Measurements from ENCODE around the gene TLCD2. TPM values are rescaled to one million over a fixed set of nuclear protein-coding genes. Genes with fewer than 3 reads are reported as not detected.

Gene TLCD2
- total RNA-seq, 1 experiment from 2014 or later, result 1.5 TPM

GRCh38 chr17:1729966-1730325 is 19.8 kb upstream of the TLCD2 start:
- H3K4me3 Mint-ChIP-seq, result peak overlapping the region in 1 of 2 experiments; percentile 46; a peak in 1 of 5 replicates
- Histone ChIP-seq H3K14ac (ENCODE audit: insufficient read depth, low read length) (no peak overlapping the region), H3K4me2 (ENCODE audit: insufficient read depth, insufficient read length, low read length) (no peak overlapping the region)

More at GRCh38 chr17:1729966-1730325, 19.8 kb upstream of the TLCD2 start:
- no peaks in the 10 kb centered on the region for H3K4me1 ChIP-seq (ENCODE audit: insufficient read depth, low read length)
- WGBS (ENCODE audit: extremely low coverage, insufficient read length, low lambda C conversion rate), result no CpG with 5 or more reads among the region's 15 CpGs
- no peak for DNase-seq
- H2BK12ac ChIP-seq (ENCODE audit: insufficient read length, low read depth, low read length), result no peak overlapping the region
- no peaks in the 10 kb centered on the region for H3K9me3 ChIP-seq (ENCODE audit: control insufficient read depth, low read depth, low read length)
- Mint-ChIP-seq H3K27me3 (ENCODE audit: low read depth) (no peaks in the 10 kb centered on the region), H3K9me3 (no peaks in the 10 kb centered on the region; a peak in 1 of 5 replicates), H3K36me3 (ENCODE audit: insufficient read depth in 1 of 3, low read depth in 3 of 3) (peaks cover 0 to 12% (median 0%) of the 10 kb centered on the region in 3 experiments; a peak in 4 of 7 replicates), H3K27ac (no peak overlapping the region; a peak in 1 of 7 replicates), H3K4me1 (0 out of 4 replicates have a peak, but pooled peaks cover 0 to 4% of the 10 kb centered on the region in 2 experiments)
- no peaks in the 10 kb centered on the region for H4K20me1 ChIP-seq (ENCODE audit: control insufficient read depth, insufficient read depth, insufficient read length)
- no peak overlapping the region for H4K8ac ChIP-seq (replicated peaks; ENCODE audit: insufficient read length, low read depth, low read length)
- H3K79me2 ChIP-seq (ENCODE audit: insufficient read depth, low read length), result no peaks in the 10 kb centered on the region
- H3K27me3 ChIP-seq (ENCODE audit: insufficient read depth, low read length), result no peaks in the 10 kb centered on the region
- H2AFZ ChIP-seq (ENCODE audit: low read length), result no peak overlapping the region
- H3K23ac ChIP-seq (ENCODE audit: insufficient read length, low read depth, low read length), result no peak overlapping the region
- H3K27ac ChIP-seq (ENCODE audit: insufficient read length, low read depth, low read length), result no peak overlapping the region
- H3K23me2 ChIP-seq (ENCODE audit: insufficient read length, low read depth, low read length, poor library complexity, severe bottlenecking), result peaks cover 3% of the 10 kb centered on the region
- H3T11ph ChIP-seq (ENCODE audit: low read length), result no peak overlapping the region
- H2BK15ac ChIP-seq (ENCODE audit: low read depth, low read length), result no peak overlapping the region
- no peak overlapping the region for H2BK20ac ChIP-seq (ENCODE audit: low read depth, low read length, poor library complexity, severe bottlenecking)
- H3K4ac ChIP-seq (ENCODE audit: low read depth, low read length), result no peak overlapping the region
- no peak overlapping the region for H2BK5ac ChIP-seq (ENCODE audit: insufficient read length, low read length)
- H4K5ac ChIP-seq (ENCODE audit: insufficient read length, low read depth, low read length), result no peak overlapping the region
- no peak overlapping the region for H2AK5ac ChIP-seq (ENCODE audit: insufficient read length, low read length)
- TF ChIP-seq, protein P1, sequence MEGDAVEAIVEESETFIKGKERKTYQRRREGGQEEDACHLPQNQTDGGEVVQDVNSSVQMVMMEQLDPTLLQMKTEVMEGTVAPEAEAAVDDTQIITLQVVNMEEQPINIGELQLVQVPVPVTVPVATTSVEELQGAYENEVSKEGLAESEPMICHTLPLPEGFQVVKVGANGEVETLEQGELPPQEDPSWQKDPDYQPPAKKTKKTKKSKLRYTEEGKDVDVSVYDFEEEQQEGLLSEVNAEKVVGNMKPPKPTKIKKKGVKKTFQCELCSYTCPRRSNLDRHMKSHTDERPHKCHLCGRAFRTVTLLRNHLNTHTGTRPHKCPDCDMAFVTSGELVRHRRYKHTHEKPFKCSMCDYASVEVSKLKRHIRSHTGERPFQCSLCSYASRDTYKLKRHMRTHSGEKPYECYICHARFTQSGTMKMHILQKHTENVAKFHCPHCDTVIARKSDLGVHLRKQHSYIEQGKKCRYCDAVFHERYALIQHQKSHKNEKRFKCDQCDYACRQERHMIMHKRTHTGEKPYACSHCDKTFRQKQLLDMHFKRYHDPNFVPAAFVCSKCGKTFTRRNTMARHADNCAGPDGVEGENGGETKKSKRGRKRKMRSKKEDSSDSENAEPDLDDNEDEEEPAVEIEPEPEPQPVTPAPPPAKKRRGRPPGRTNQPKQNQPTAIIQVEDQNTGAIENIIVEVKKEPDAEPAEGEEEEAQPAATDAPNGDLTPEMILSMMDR (conservative IDR thresholded peaks at IDR 0.05), result no peak
- no peak overlapping the region for H3K9ac ChIP-seq (ENCODE audit: extremely low read depth, insufficient read length, low read length)
- H4K91ac ChIP-seq (ENCODE audit: insufficient read length, low read depth, low read length), result no peak overlapping the region
- H3K56ac ChIP-seq (ENCODE audit: insufficient read length, low read depth, low read length), result no peak overlapping the region
- no peaks in the 10 kb centered on the region for H3K79me1 ChIP-seq (ENCODE audit: insufficient read depth, low read depth, low read length, poor library complexity, severe bottlenecking)
- H3K18ac ChIP-seq (ENCODE audit: insufficient read length, low read depth, low read length), result no peak overlapping the region
- no peak overlapping the region for H2BK120ac ChIP-seq (ENCODE audit: low read depth, low read length, poor library complexity, severe bottlenecking)

All from H9 (cell line).